Keratinocyte (primary cell): ENCODE measurements around the gene RFC3. TPM values are rescaled to one million over a fixed set of nuclear protein-coding genes. Genes with fewer than 3 reads are reported as not detected.

Source experiments
- DNase-seq: peaks from one replicate; pipeline ENCODE4 v3.0.0-alpha.2; 2011; ENCODE audit warnings: low read depth, missing footprints, low spot score
- FAIRE-seq: peaks from 2 replicates; lab custom pipeline; 2011; peaks lifted over from hg19 to GRCh38; lab: Jason Lieb, UNC
- H2AFZ ChIP-seq: 2 replicates; pipeline ENCODE4 v1.6.0; 2012; ENCODE audit warnings: low read length, control low read depth, inconsistent platforms; ENCODE audit not compliant: control insufficient read depth
- H3K27ac ChIP-seq: 2 replicates; pipeline ENCODE4 v1.5.1; 2011; ENCODE audit warnings: low read length; ENCODE audit not compliant: control insufficient read depth, insufficient read depth
- H3K27me3 ChIP-seq: 3 replicates; pipeline ENCODE4 v1.6.0; 2011; ENCODE audit warnings: low read length; ENCODE audit not compliant: control insufficient read depth, insufficient read depth; ENCODE audit errors: extremely low read depth
- H3K36me3 ChIP-seq, 2 experiments: 2 replicates in 1 of 2; 3 replicates in 1 of 2; pipeline ENCODE4 v1.5.1; 2011; ENCODE audit warnings: low read length in 2 of 2, mild to moderate bottlenecking in 1 of 2; ENCODE audit not compliant: control insufficient read depth in 2 of 2, insufficient read depth in 2 of 2; ENCODE audit errors: extremely low read depth in 1 of 2
- H3K4me1 ChIP-seq: 3 replicates; pipeline ENCODE4 v1.5.1; 2011; ENCODE audit warnings: low read length; ENCODE audit not compliant: control insufficient read depth, insufficient read depth; ENCODE audit errors: extremely low read depth
- H3K4me2 ChIP-seq: 3 replicates; pipeline ENCODE4 v1.6.0; 2011; ENCODE audit warnings: low read depth, low read length; ENCODE audit not compliant: control insufficient read depth, insufficient read depth; ENCODE audit errors: extremely low read depth
- H3K4me3 ChIP-seq, 3 experiments: fragments of 200-600 bp in 1 of 3; sonication (generic) in 1 of 3; 2 replicates in 2 of 3; 3 replicates in 1 of 3; pipeline ENCODE4 v1.5.1; 2011 to 2016; ENCODE audit warnings: low read length in 3 of 3, mild to moderate bottlenecking in 3 of 3, control low read depth in 2 of 3, inconsistent platforms in 1 of 3, low read depth in 1 of 3, mixed read lengths in 1 of 3, mixed run types in 1 of 3, moderate library complexity in 1 of 3; ENCODE audit not compliant: control insufficient read depth in 2 of 3, insufficient read depth in 2 of 3; ENCODE audit errors: extremely low read depth in 1 of 3
- H3K79me2 ChIP-seq: 2 replicates; pipeline ENCODE4 v1.6.0; 2012; ENCODE audit warnings: low read length; ENCODE audit not compliant: control insufficient read depth, insufficient read depth
- H3K9ac ChIP-seq: 3 replicates; pipeline ENCODE4 v1.6.0; 2011; ENCODE audit warnings: low read length; ENCODE audit not compliant: control insufficient read depth, insufficient read depth; ENCODE audit errors: extremely low read depth
- H3K9me1 ChIP-seq: 3 replicates; pipeline ENCODE4 v1.6.0; 2011; ENCODE audit warnings: low read length; ENCODE audit not compliant: control insufficient read depth, insufficient read depth; ENCODE audit errors: extremely low read depth
- H3K9me3 ChIP-seq: 2 replicates; pipeline ENCODE4 v1.5.1; 2012; ENCODE audit warnings: low read depth, low read length; ENCODE audit not compliant: control insufficient read depth
- H4K20me1 ChIP-seq: 3 replicates; pipeline ENCODE4 v1.6.0; 2011; ENCODE audit warnings: low read length; ENCODE audit not compliant: control insufficient read depth, insufficient read depth; ENCODE audit errors: extremely low read depth
- CTCF ChIP-seq, 3 experiments: IDR thresholded peaks in 1 of 3; conservative IDR thresholded peaks in 1 of 3; optimal IDR thresholded peaks in 1 of 3; 2 replicates in 2 of 3; 3 replicates in 1 of 3; pipeline versions ENCODE3 to v1.5.1; 2011; ENCODE audit warnings: low read length in 3 of 3, mild to moderate bottlenecking in 3 of 3, moderate library complexity in 2 of 3, control low read depth in 1 of 3, inconsistent platforms in 1 of 3; ENCODE audit not compliant: insufficient read depth in 2 of 3; ENCODE audit errors: extremely low read depth in 1 of 3
- EZH2 ChIP-seq: IDR thresholded peaks from one replicate; pipeline ENCODE4 v1.6.1; 2012; ENCODE audit warnings: inconsistent platforms, mild to moderate bottlenecking, low read length, moderate library complexity
- dilution Hi-C: fragments of 300-500 bp; cut with MboI; formaldehyde crosslinking; loops from one replicate; pipeline ENCODE4 v1.7.0; 2020; ENCODE audit warnings: low sequenced_read_pairs; ENCODE audit not compliant: extremely low pct_ligation_motif_present
- polyA plus RNA-seq, 5 experiments: library from polyadenylated mRNA; depleted of rRNA in 3 of 5; stranded (reverse) in 3 of 5; stranded (forward) in 1 of 5; unstranded in 1 of 5; fragments of >200 nt; gene quantifications; 1 replicate in 1 of 5; 2 replicates in 3 of 5; 3 replicates in 1 of 5; pipeline versions ENCODE4 v1.2.1 to v1.2.3, GENCODE V29; 2011 to 2012; ENCODE audit warnings: missing spikeins in 2 of 5, low read depth in 1 of 5, low replicate concordance in 1 of 5

Gene RFC3
- polyA plus RNA-seq, 1 donor (not counting 4 experiments of a cell fraction or from before 2014, with no cell fraction given): 20.8 TPM

- no peak for FAIRE-seq
- dilution Hi-C loops: no loop called here
- H3K9ac ChIP-seq: no peak overlapping the region
- H3K9me1 ChIP-seq: no peaks in the 10 kb centered on the region
- no peaks in the 10 kb centered on the region for H3K79me2 ChIP-seq
- peak in 2 of 3 experiments; percentile 15 to 17 for TF ChIP-seq CTCF (optimal IDR thresholded peaks at IDR 0.05 in 1 of 3, IDR thresholded peaks at IDR 0.05 in 1 of 3, conservative IDR thresholded peaks at IDR 0.05 in 1 of 3; ENCODE audit: extremely low read depth in 1 of 3, insufficient read depth in 2 of 3, low read length in 3 of 3)
- no peak for TF ChIP-seq EZH2
- H3K27ac ChIP-seq: no peak overlapping the region
- no peak overlapping the region for H3K4me3 ChIP-seq
- no peaks in the 10 kb centered on the region for H3K4me1 ChIP-seq
- no peaks in the 10 kb centered on the region for H3K27me3 ChIP-seq
- DNase-seq: no peak
- H4K20me1 ChIP-seq: no peaks in the 10 kb centered on the region
- no peak overlapping the region for H3K4me2 ChIP-seq
- no peak overlapping the region for H2AFZ ChIP-seq
- no peaks in the 10 kb centered on the region for H3K36me3 ChIP-seq
- no peaks in the 10 kb centered on the region for H3K9me3 ChIP-seq
Measured at GRCh38 chr13:33867472-33867871, 49.5 kb downstream of the RFC3 start.

DNA sequence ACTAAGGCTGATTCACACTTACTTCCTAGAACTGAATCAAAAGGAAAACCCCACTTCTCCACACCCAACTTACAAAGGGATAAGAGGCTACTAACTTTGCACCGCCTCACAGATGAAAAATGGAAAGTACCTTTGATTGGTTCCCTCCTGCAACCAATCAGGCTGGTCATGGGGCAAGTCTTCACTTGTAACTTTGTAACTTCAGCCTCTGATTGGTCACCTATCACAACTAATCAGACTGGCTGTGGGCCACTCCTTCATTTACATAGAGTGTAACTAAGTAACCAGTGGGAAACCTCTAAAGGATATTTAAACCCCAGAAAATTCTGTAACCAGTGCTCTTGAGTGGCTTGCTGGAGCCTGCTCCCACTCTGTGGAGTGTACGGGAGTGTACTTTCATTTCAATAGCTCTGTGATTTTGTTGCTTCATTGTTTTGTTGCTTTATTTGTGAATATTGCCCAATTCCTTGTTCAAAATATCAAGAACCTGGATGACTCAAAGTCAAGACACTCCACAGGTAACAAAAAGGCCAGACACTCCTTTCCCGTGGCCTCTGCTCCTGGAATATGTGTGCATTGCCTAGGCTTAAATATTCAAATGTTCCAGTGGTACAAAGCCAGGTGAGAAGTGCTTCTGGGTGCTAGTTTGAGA is 50.5 kb downstream of the RFC3 start:
- Histone ChIP-seq H3K9me1 (no peaks in the 10 kb centered on the region), H3K9me3 (no peaks in the 10 kb centered on the region), H4K20me1 (no peaks in the 10 kb centered on the region), H3K36me3 (no peaks in the 10 kb centered on the region), H3K4me2 (no peak overlapping the region), H3K27me3 (no peaks in the 10 kb centered on the region), H3K9ac (no peak overlapping the region), H2AFZ (no peak overlapping the region), H3K4me3 (no peak overlapping the region), H3K79me2 (no peaks in the 10 kb centered on the region), H3K4me1 (no peaks in the 10 kb centered on the region), H3K27ac (no peak overlapping the region)
- FAIRE-seq: no peak
- dilution Hi-C loops: no loop called here
- no peak for DNase-seq
- no peak for TF ChIP-seq EZH2
- no peak for TF ChIP-seq CTCF (optimal IDR thresholded peaks at IDR 0.05 in 1 of 3, IDR thresholded peaks at IDR 0.05 in 1 of 3, conservative IDR thresholded peaks at IDR 0.05 in 1 of 3; ENCODE audit: extremely low read depth in 1 of 3, insufficient read depth in 2 of 3, low read length in 3 of 3)
